Esophagus squamous epithelium (tissue), 5 donors: ENCODE results near the gene ANKRD13C. TPM values are rescaled to one million over a fixed set of nuclear protein-coding genes. Genes with fewer than 3 reads are reported as not detected.

ENCODE experiments used
- DNase-seq: peaks from one replicate; lab custom pipeline; 2025; lab: John Stamatoyannopoulos, UW
- H3K27ac ChIP-seq, 4 donors: fragments of 200-600 bp; sonication (generic); one replicate each; pipeline ENCODE4 v1.5.1; 2016 to 2019; ENCODE audit warnings: mild to moderate bottlenecking in 1 of 4
- H3K27me3 ChIP-seq, 4 donors: fragments of 200-600 bp; sonication (generic); 1 replicate in 3 of 4; 2 replicates in 1 of 4; pipeline versions ENCODE4 v1.5.1 to v1.6.0; 2017 to 2021; ENCODE audit warnings: antibody characterized with exemption in 1 of 4
- H3K36me3 ChIP-seq, 3 donors: fragments of 200-600 bp; sonication (generic); one replicate each; pipeline ENCODE4 v1.5.1; 2016 to 2019
- H3K4me1 ChIP-seq, 3 donors: fragments of 200-600 bp; sonication (generic); one replicate each; pipeline ENCODE4 v1.5.1; 2017 to 2019
- H3K4me3 ChIP-seq, 4 donors: fragments of 200-600 bp; sonication (generic); 1 replicate in 3 of 4; 2 replicates in 1 of 4; pipeline ENCODE4 v1.5.1; 2016 to 2019; ENCODE audit warnings: mild to moderate bottlenecking in 2 of 4, moderate library complexity in 1 of 4
- H3K9me3 ChIP-seq, 3 donors: fragments of 200-600 bp; sonication (generic); one replicate each; pipeline ENCODE4 v1.5.1; 2016 to 2019
- POLR2A ChIP-seq, 4 donors: fragments of 450-650 bp; IDR thresholded peaks; one replicate each; pipeline ENCODE4 v1.6.1; 2017; ENCODE audit warnings: antibody characterized with exemption in 4 of 4, mild to moderate bottlenecking in 4 of 4, moderate library complexity in 3 of 4
- whole genome bisulfite sequencing, 2 donors: methylation state at CpG; one replicate each; pipeline ENCODE4 v1.1.5; 2018; 5-methylcytosine and 5-hydroxymethylcytosine counted together
- intact Hi-C: fragments of 100-400 bp; cut with DNase I; formaldehyde crosslinking; loops from one replicate; pipeline ENCODE4 v1.15.0; 2022
- total RNA-seq, 4 donors: library from RNA; depleted of rRNA; stranded (reverse); fragments of >200 nt; gene quantifications; one replicate each; pipeline ENCODE4 v1.1.0, GENCODE V29; 2016
- TF ChIP-seq, protein P1 (sequence below), 6 experiments: fragments of 450-650 bp in 4 of 6; fragments of 200-600 bp in 2 of 6; sonication (generic) in 2 of 6; IDR thresholded peaks; one replicate each; pipeline ENCODE4 v1.5.1; 2016 to 2019; ENCODE audit warnings: antibody characterized with exemption in 6 of 6, mild to moderate bottlenecking in 4 of 6, moderate library complexity in 4 of 6
- donor health status: DM: yes; HTN: yes; CAD: no.

Gene ANKRD13C
- total RNA-seq, 4 donors from 2014 or later: 17.2 to 23.3 (median 17.4) TPM

DNA sequence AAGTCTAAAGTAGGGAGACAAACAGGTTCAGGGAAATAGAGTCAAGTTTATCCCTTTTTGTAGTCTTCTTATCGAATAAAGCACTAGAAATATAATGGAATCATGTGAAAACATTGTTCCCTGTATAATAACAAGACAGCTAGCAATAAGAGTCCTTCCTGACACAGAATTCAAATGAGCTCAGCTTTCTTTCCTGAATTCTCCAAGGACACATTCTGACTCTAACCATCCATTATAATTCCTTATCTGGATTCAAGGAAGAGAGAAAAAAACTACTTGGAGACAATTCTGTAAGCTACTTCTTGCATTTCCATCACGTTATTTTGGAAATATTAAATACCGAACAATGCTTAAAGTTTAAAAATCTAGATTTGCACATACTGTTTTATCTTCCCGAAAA lies 58.8 kb downstream of the ANKRD13C start:
- TF ChIP-seq POLR2A (IDR thresholded peaks at IDR 0.05): no peak
- TF ChIP-seq, protein P1, sequence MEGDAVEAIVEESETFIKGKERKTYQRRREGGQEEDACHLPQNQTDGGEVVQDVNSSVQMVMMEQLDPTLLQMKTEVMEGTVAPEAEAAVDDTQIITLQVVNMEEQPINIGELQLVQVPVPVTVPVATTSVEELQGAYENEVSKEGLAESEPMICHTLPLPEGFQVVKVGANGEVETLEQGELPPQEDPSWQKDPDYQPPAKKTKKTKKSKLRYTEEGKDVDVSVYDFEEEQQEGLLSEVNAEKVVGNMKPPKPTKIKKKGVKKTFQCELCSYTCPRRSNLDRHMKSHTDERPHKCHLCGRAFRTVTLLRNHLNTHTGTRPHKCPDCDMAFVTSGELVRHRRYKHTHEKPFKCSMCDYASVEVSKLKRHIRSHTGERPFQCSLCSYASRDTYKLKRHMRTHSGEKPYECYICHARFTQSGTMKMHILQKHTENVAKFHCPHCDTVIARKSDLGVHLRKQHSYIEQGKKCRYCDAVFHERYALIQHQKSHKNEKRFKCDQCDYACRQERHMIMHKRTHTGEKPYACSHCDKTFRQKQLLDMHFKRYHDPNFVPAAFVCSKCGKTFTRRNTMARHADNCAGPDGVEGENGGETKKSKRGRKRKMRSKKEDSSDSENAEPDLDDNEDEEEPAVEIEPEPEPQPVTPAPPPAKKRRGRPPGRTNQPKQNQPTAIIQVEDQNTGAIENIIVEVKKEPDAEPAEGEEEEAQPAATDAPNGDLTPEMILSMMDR (IDR thresholded peaks at IDR 0.05): no peak
- no peaks in the 10 kb centered on the region for H3K4me1 ChIP-seq
- 91 to 93% methylated on average over 4 of the region's 4 CpGs for WGBS, 2 donors
- no peaks in the 10 kb centered on the region for H3K27me3 ChIP-seq
- intact Hi-C loops: no loop called here
- peaks cover 0 to 86% (median 0%) of the 10 kb centered on the region in 3 donors for H3K36me3 ChIP-seq
- DNase-seq: no peak
- H3K9me3 ChIP-seq: no peaks in the 10 kb centered on the region
- no peak overlapping the region for H3K27ac ChIP-seq
- H3K4me3 ChIP-seq: no peak overlapping the region

DNA sequence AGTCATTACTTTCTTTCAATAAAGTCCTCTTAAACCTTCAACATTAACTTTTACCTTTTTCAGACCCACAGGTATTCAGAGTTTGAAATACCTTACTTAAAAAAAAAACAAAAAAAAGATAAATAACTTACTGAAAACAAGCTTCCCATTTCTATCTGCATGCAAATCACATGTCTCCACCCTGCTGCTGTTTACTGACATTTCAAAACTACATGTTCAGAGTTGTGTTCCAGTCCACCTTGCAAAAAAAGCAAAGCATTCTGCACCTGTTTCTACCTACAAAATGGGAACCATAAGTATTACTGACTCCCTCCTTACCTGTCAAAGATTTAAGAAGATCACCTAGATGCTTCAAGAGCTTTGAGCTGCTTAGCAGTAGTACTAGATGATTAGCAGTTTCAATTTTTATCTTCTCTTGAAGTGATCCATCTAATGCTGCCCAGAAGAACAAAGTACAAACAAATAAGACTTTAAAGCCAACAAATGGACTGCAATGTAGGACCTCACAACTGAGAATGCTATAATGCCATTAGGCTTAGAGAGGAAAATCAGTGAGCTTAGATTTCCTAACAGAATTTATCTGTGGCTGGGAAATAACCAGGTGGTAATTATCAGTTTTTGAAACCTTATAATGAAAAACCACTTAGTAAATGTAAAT lies 61.2 kb downstream of the ANKRD13C start:
- intact Hi-C loops: no loop called here
- Histone ChIP-seq H3K36me3 (peaks cover 0 to 82% (median 0%) of the 10 kb centered on the region in 3 donors), H3K4me3 (no peak overlapping the region), H3K27ac (no peak overlapping the region), H3K4me1 (no peaks in the 10 kb centered on the region), H3K27me3 (no peaks in the 10 kb centered on the region), H3K9me3 (no peaks in the 10 kb centered on the region)
- DNase-seq: no peak
- TF ChIP-seq, protein P1 (IDR thresholded peaks at IDR 0.05): no peak
- TF ChIP-seq POLR2A (IDR thresholded peaks at IDR 0.05): no peak

DNA sequence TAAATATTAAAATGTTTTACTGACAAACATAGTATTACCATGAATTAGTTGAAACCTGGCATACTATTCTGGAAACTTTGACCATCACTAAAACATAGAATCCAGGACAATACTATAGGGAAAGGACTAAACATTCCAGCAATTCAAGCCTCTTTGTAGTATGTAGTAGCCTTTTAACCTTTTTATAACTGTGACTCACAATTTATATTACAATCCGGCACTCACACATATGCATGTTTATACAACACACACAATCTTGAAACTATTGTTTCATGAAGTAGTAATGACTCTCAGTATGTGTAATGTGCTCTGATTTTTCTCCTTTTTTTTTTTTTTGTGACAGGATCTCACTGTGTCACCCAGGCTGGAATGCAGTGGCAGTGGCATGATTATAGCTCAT lies 64.3 kb downstream of the ANKRD13C start:
- Histone ChIP-seq H3K27ac (no peak overlapping the region), H3K4me3 (no peak overlapping the region), H3K4me1 (peaks cover 0 to 2% (median 0%) of the 10 kb centered on the region in 3 donors), H3K36me3 (peaks cover 0 to 79% (median 0%) of the 10 kb centered on the region in 3 donors), H3K9me3 (no peaks in the 10 kb centered on the region), H3K27me3 (no peaks in the 10 kb centered on the region)
- intact Hi-C loops: no loop called here
- TF ChIP-seq, protein P1 (IDR thresholded peaks at IDR 0.05): no peak
- no peak for TF ChIP-seq POLR2A (IDR thresholded peaks at IDR 0.05)
- no peak for DNase-seq
- 53 to 60% methylated on average over 1 of the region's 1 CpG for WGBS, 2 donors

DNA sequence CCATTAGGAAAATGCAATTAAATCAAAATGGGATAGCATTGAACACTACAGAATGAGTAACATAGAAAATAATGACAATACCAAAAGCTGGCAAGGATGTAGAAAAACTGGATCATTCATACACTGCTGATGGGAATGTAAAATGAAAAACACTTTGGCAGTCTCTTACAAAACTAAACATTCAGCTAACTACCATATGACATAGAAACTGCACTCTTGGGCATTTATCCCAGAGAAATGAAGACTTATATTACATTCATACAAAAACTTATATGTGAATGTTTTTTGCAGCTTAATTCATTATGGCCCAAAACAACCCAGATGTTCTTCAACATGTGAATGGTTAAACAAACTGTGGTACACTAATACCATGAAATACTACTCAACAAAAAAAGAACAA lies 66.4 kb downstream of the ANKRD13C start:
- intact Hi-C loops: no loop called here
- H3K9me3 ChIP-seq: no peaks in the 10 kb centered on the region
- H3K27ac ChIP-seq: no peak overlapping the region
- H3K4me1 ChIP-seq: peaks cover 0 to 15% (median 0%) of the 10 kb centered on the region in 3 donors
- no peak overlapping the region for H3K4me3 ChIP-seq
- DNase-seq: no peak
- no peak for TF ChIP-seq POLR2A (IDR thresholded peaks at IDR 0.05)
- TF ChIP-seq, protein P1 (IDR thresholded peaks at IDR 0.05): no peak
- peaks cover 0 to 58% (median 0%) of the 10 kb centered on the region in 3 donors for H3K36me3 ChIP-seq
- H3K27me3 ChIP-seq: no peaks in the 10 kb centered on the region

DNA sequence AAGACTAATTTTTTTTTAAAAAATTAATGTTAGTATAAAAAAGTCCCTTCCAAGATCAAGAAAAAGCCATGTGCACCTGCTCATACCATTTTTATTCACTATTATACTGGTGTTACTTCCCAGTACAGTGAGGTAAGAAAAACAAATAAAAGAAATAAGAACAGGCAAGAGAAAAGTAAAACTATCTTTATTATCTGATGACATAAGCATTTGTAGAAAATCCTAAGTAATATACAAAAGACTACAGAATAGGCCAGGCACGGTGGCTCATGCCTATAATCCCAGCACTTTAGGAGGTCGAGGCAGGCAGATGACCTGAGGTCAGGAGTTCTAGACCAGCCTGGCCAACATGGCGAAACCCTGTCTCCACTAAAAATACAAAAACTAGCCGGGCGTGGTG lies 68.1 kb downstream of the ANKRD13C start:
- peaks cover 0 to 15% (median 0%) of the 10 kb centered on the region in 3 donors for H3K4me1 ChIP-seq
- H3K27me3 ChIP-seq: no peaks in the 10 kb centered on the region
- DNase-seq: no peak
- H3K4me3 ChIP-seq: no peak overlapping the region
- intact Hi-C loops: no loop called here
- H3K36me3 ChIP-seq: peaks cover 0 to 52% (median 0%) of the 10 kb centered on the region in 3 donors
- 83 to 92% methylated on average over 5 of the region's 5 CpGs for WGBS, 2 donors
- H3K9me3 ChIP-seq: no peaks in the 10 kb centered on the region
- H3K27ac ChIP-seq: no peak overlapping the region
- TF ChIP-seq POLR2A (IDR thresholded peaks at IDR 0.05): no peak
- TF ChIP-seq, protein P1 (IDR thresholded peaks at IDR 0.05): no peak
